ENCODE data around the gene PTGFR.

PTGFR gene

DNA sequence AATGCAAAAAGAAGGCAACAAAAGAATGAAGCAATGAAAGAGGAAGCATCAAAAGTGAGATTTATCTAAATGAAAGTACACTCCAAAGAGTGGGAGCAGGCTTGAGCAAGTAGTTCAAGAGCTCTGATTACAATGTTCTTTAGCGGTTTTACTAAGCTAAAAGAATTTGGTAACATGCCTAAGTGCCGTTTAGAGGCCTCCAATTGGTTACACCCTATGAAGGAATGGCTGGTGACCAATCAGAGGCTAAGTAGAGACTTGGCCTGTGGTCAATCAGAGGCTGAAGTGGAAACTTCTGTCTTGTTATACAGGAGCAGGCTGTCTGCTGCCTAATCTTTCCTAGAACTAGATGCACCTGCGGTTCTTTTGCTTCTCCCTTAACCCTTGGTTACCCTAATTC is 59.1 kb downstream of the PTGFR start:
- H3K4me3 ChIP-seq (replicated peaks in 1 of 2; ENCODE audit: low read depth in 2 of 2, low read length in 2 of 2): no peak overlapping the region
- TF ChIP-seq, protein P1, sequence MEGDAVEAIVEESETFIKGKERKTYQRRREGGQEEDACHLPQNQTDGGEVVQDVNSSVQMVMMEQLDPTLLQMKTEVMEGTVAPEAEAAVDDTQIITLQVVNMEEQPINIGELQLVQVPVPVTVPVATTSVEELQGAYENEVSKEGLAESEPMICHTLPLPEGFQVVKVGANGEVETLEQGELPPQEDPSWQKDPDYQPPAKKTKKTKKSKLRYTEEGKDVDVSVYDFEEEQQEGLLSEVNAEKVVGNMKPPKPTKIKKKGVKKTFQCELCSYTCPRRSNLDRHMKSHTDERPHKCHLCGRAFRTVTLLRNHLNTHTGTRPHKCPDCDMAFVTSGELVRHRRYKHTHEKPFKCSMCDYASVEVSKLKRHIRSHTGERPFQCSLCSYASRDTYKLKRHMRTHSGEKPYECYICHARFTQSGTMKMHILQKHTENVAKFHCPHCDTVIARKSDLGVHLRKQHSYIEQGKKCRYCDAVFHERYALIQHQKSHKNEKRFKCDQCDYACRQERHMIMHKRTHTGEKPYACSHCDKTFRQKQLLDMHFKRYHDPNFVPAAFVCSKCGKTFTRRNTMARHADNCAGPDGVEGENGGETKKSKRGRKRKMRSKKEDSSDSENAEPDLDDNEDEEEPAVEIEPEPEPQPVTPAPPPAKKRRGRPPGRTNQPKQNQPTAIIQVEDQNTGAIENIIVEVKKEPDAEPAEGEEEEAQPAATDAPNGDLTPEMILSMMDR (IDR thresholded peaks at IDR 0.05; ENCODE audit: low read depth, low read length): no peak
- DNase-seq (ENCODE audit: low read depth in 2 of 2): no peak

DNA sequence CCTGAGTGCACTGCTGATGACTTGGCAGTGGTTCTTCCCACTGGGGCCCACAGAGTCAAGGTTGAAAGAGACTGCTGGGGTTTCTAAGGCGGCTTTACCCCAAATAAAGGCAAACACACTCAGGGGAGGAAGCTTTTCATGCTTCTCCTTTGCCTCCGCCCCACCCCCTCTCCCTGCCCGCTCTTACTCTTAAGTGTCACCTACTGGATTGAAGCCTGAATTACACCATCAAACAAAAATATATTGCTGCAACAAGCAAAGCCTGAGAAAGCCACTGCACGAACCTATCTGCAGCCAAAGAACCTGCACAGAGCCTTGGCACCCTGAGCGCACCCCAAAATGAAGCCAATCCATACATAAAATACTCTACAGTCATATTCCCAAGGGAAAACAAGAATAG is 63.1 kb downstream of the PTGFR start:
- H3K4me3 ChIP-seq (replicated peaks in 1 of 2; ENCODE audit: low read depth in 2 of 2, low read length in 2 of 2): no peak overlapping the region
- TF ChIP-seq, protein P1 (IDR thresholded peaks at IDR 0.05; ENCODE audit: low read depth, low read length): peak; percentile 40
- DNase-seq (ENCODE audit: low read depth in 2 of 2): peak; percentile 5 to 43

DNA sequence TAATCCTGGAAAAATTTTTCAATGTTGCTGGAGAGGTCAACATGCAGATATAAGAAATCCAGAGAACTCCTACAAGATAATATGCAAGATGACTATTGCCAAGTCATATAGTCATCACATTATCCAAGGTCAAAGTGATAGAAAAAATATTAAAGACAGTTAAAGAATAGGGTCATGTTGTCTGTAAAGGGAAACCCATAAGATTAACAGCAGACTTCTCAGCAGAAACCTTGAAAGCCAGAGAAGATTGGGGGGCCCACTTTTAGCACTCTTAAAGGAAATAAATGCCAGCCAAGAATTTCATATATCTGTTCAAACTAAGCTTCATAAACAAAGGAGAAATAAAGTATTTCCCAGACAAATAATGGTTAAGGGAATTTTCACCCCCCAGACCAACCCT is 64.1 kb downstream of the PTGFR start:
- H3K4me3 ChIP-seq (replicated peaks in 1 of 2; ENCODE audit: low read depth in 2 of 2, low read length in 2 of 2): no peak overlapping the region
- no peak for DNase-seq (ENCODE audit: low read depth in 2 of 2)
- TF ChIP-seq, protein P1 (IDR thresholded peaks at IDR 0.05; ENCODE audit: low read depth, low read length): no peak

DNA sequence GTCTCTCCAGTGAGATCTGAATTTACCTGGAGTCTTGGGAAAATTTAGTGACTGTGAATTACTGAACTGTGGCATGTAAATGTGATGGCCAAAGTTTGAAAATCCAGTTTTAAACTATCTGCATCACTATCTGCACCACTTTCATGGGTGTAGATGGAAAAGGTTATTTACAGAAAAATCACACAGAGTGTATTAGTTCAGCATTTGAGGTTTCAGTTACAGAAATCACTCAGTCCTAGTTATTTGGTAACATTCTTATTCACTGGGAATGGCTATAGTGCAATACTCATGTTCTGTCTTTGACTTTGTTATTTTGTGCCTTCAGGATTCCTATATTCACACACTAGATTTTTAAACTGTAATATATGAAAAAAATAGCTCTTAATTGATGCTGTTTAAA is 68.9 kb downstream of the PTGFR start:
- no peak for DNase-seq (ENCODE audit: low read depth in 2 of 2)
- H3K4me3 ChIP-seq (replicated peaks in 1 of 2; ENCODE audit: low read depth in 2 of 2, low read length in 2 of 2): no peak overlapping the region
- TF ChIP-seq, protein P1 (IDR thresholded peaks at IDR 0.05; ENCODE audit: low read depth, low read length): no peak

- DNase-seq (ENCODE audit: low read depth in 2 of 2): peak in 1 of 2 donors; percentile 41
- H3K4me3 ChIP-seq (replicated peaks in 1 of 2; ENCODE audit: low read depth in 2 of 2, low read length in 2 of 2): no peak overlapping the region
- TF ChIP-seq, protein P1 (IDR thresholded peaks at IDR 0.05; ENCODE audit: low read depth, low read length): no peak
Observed at GRCh38 chr1:78560811-78561210, 70.0 kb downstream of the PTGFR start.

GRCh38 chr1:78561856-78562255 is 71.1 kb downstream of the PTGFR start:
- H3K4me3 ChIP-seq (replicated peaks in 1 of 2; ENCODE audit: low read depth in 2 of 2, low read length in 2 of 2): no peak overlapping the region
- TF ChIP-seq, protein P1 (IDR thresholded peaks at IDR 0.05; ENCODE audit: low read depth, low read length): no peak
- peak in 1 of 2 donors; percentile 38 for DNase-seq (ENCODE audit: low read depth in 2 of 2)

- DNase-seq (ENCODE audit: low read depth in 2 of 2): no peak
- H3K4me3 ChIP-seq (replicated peaks in 1 of 2; ENCODE audit: low read depth in 2 of 2, low read length in 2 of 2): no peak overlapping the region
- TF ChIP-seq, protein P1 (IDR thresholded peaks at IDR 0.05; ENCODE audit: low read depth, low read length): no peak
Observed at GRCh38 chr1:78565393-78565792, 74.6 kb downstream of the PTGFR start.
